HG03457 (cell line): ENCODE results near the gene MORC1.

Experiments used
- ATAC-seq: cut with Tn5 transposase; IDR thresholded peaks from one replicate; pipeline ENCODE4 v1.9.1; 2021; ENCODE audit warnings: moderate number of reproducible peaks; ENCODE audit not compliant: unreplicated experiment

Gene MORC1

GRCh38 chr3:108940568-108941263 lies 177.2 kb downstream of the MORC1 start:
- ATAC-seq, result no peak

DNA sequence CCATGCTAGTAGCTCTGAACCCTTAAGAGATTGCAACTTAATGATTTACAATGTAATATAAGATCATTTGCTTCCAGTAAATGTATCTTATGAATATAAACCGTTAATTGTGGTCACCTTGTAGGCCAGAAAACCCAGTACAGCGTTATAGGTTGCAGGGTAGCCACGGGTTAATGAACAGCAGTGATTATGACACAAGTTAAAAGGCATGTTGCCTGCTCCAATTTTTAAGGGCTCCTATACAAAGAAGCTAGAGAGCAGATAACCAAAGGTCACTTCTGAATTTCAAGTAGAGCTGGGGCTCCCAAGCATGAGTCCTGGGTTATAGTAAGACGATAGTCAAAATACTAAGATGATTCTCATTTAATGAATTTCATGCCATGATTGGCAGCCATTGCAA lies 177.8 kb downstream of the MORC1 start:
- no peak for ATAC-seq

- ATAC-seq, result no peak
Measured at GRCh38 chr3:108936924-108937689, 180.8 kb downstream of the MORC1 start.

- ATAC-seq, result no peak
Measured at GRCh38 chr3:108931035-108931434, 186.9 kb downstream of the MORC1 start.

DNA sequence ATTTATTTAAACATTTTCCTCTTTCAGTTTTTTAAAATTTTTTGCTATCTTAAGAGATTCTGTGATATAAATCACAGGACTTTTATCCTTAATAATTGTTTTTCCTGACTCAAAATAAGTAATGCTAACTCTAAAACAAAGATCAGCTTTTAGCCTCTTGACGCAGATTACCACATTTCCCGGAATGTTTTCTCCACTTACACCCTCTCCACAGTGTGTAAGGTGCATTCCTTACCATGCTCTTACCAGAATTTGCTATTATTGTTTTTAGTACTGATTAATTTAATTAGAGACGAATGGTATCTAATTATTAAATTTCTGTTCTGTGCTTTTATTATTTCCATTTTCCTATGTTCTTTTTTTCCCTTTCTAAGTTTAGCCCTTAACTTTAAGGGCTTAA lies 199.1 kb downstream of the MORC1 start:
- no peak for ATAC-seq

DNA sequence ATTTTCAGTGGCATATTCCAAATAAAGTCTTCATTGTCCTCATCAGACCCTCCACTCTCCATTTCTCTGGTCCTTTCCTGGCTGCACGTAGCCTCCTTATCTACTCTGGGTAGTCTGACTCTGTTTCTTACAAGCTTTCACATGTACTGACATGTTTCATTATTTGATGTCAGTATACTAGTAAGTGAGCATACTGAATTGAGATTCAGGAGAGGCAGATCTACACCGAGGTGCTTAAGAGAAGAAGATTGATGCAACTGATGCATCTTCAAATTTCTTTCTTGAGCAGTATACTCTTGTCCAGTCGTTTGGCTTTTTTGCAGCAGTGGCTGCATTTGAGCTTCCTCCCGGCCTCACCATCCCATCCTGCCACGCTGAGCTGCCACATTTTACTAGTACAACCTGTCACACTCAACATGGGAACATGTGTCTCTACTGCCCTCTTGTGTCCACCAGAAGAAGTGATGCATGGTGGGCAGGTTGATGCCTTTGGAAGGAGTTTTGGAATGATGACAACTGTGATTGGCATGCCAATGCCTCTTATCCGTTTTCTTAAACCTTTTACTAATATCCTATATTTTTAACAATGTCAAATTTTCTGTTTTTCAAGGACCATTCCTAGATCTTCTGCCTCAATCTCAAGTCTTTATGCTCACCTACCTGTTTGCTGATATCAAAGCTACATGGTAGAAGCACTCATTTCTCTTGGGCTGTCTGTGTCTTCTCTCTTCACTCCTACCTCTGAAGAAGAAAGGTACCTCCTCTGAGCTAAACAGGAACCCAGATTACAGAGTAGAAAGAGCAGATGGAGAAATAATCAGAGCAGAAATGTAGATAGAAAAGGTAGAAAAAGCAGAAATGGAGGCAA lies 202.9 kb downstream of the MORC1 start:
- peak; percentile 87 for ATAC-seq

DNA sequence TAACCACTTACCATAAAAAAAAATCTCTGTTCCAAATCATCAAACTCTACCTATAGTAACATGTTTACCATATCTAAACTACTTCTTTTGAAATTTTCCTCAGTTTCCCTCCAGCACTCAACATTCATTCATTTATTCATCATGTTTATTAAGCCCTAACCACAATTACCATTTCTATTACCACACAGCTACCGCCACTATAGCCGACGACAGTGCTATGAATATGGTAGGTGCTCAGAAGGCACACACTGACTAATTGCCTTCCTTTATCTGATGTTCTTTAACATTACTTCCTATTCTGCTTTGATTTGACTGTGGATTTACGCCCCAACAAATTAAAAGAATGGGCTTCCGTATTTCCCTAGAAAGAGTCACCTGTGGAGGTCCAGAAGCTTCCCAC lies 208.1 kb downstream of the MORC1 start:
- no peak for ATAC-seq
